GM20000 (cell line): ENCODE results near the gene NUDT7.

Experiments
- DNase-seq: peaks from one replicate; pipeline ENCODE4 v3.0.0; 2012; ENCODE audit warnings: low spot score
- TF ChIP-seq, protein P1 (sequence below): IDR thresholded peaks from 2 replicates; pipeline ENCODE4 v1.5.1; 2012; ENCODE audit warnings: mild to moderate bottlenecking, control low read depth; ENCODE audit errors: extremely low read depth, missing control alignments

The NUDT7 gene

DNA sequence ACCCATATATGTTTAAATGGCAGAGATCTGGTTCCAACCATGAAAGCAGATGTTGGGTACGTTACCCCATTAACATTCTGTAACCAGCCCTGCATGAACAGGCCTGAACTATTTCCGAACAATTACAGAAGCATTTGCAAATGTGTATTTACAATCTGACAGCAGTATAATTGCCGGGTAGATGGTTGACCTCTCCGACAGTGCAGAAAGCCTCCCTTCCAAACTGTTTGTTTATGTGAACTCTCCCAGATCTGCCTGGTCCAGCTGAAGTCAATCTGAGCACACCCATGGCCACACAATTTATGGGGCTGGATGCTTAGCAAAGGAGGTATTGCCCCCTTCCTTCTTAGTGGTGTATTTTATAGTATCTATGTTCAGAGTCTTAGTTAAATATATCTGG lies 21.8 kb downstream of the NUDT7 start:
- TF ChIP-seq, protein P1, sequence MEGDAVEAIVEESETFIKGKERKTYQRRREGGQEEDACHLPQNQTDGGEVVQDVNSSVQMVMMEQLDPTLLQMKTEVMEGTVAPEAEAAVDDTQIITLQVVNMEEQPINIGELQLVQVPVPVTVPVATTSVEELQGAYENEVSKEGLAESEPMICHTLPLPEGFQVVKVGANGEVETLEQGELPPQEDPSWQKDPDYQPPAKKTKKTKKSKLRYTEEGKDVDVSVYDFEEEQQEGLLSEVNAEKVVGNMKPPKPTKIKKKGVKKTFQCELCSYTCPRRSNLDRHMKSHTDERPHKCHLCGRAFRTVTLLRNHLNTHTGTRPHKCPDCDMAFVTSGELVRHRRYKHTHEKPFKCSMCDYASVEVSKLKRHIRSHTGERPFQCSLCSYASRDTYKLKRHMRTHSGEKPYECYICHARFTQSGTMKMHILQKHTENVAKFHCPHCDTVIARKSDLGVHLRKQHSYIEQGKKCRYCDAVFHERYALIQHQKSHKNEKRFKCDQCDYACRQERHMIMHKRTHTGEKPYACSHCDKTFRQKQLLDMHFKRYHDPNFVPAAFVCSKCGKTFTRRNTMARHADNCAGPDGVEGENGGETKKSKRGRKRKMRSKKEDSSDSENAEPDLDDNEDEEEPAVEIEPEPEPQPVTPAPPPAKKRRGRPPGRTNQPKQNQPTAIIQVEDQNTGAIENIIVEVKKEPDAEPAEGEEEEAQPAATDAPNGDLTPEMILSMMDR, result no peak
- DNase-seq, result no peak

DNA sequence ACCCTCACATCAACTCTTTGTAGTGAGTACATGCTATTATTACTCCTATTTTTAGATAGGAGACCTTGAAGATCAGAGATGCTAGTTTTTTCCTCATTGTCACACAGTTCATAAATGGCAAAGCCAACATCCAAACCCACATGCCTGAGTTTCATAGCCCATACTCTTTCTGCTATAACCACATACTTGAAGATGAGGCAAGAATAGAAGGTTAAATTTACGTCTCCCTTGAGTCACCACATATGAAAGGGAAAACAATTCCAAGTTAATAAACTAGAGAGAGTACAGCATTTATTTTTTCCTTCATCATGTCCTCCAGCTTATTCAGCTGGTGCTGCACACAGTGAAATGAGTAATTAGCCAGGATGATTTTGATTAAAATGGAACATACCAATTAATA lies 23.7 kb downstream of the NUDT7 start:
- TF ChIP-seq, protein P1, result no peak

DNA sequence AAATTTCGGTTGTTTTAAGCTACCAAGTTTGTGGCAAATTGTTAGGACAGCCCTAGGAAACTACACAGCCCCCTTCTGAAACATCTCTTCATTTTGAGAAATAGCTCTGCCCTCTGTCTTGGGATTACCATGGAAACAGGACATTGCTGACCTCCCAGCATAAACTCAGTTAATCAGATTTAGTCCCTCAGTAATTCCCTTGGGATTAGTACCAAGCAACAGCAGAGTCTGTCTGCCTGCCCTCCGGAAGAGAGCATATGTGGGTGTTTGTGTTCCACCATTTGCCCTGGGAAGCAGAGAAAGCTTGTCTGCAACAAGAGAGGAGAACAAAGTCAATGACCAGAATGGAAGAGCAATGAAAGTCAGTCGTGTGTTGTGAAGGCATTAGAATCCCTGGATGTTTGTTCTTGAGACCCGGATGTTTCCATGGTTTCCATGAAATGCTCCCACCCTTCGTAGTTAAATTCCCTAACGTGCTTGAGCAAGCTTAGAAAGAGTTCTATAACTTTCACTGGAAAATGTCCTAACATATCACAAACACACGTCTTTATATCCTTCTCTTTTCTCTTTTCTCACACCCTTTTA lies 26.2 kb downstream of the NUDT7 start:
- no peak for DNase-seq
- TF ChIP-seq, protein P1, result no peak

More for the DNA sequence above, 23.7 kb downstream of the NUDT7 start:
- DNase-seq, result no peak

DNA sequence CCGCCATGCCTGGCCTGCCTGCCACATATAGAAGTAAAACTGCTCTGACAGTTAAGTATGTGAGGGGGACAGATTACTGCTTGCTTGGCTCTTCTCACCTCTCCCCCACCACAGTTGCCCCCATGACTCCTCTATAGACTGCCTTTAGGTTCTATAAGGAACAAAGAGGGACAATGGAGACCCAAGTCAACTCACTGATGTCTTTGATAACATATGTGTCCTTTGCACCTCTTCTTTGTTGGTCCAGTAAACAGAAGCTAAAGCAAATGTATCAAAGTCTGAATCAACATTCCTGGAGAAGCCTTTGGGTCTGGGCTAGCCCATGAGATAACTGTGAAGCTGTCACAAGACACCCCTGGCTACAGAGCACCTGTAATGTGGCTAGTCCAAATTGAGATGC lies 27.1 kb downstream of the NUDT7 start:
- TF ChIP-seq, protein P1, result no peak
- DNase-seq, result no peak

DNA sequence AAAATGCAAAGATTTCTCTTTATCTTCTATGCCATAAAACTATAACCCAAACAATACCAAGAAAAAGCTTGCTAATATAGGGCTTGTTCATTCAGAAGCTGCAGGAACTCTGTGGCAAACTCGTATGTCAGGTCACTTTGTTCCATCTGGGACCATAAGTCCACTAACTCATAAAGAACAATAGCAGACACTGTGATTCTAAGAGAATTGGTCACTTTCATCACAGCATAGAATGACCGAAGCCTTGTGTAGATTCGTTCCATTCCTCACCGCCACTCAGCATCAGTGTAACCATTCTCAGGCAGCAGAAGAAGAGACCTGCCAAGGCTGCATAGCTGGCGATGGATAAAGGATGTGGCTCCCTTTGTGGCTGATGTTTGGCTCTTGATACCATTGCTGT lies 35.7 kb downstream of the NUDT7 start:
- DNase-seq, result no peak

DNA sequence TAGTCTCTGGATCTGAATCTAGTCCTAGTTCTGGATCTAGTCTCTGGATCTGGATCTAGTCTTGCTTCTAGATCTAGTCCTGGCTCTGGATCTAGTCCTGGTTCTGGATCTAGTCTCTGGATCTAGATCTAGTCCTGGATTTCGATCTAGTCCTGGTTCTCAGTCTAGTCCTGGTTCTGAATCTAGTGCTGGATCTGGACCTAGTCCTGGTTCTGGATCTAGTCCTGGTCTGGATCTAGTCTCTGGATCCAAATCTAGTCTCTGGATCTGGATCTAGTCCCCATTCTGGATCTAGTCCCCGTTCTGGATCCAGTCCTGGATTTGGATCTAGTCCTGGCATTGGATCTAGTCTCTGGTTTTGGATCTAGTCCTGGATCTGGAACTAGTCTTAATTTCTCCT lies 36.2 kb downstream of the NUDT7 start:
- DNase-seq, result no peak
- TF ChIP-seq, protein P1, result no peak

More for the DNA sequence above, 35.7 kb downstream of the NUDT7 start:
- TF ChIP-seq, protein P1, result no peak

DNA sequence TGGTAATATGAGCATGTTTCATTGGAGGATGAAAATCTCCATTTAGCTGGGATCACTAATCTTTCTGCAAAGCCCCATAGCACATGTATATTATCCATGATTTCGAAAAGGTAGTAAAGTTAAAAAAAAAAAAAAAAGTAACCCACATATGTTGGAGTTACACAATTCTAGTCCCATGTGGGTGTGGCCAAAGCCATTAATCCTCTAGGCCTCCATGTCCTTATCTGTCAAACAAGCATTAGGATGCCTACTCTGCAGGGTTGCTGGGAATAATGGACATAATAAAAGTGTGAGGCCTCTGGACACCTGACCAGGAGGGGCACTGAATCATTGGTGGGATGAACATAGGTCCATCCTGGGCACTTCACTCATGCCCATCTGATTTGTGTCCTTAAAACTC lies 36.9 kb downstream of the NUDT7 start:
- DNase-seq, result no peak
- TF ChIP-seq, protein P1, result no peak
